DMS53 (cell line): ENCODE results near the gene HSD17B12.

Experiments used
- DNase-seq: peaks from one replicate; lab custom pipeline; 2025; lab: John Stamatoyannopoulos, UW

Gene HSD17B12

DNA sequence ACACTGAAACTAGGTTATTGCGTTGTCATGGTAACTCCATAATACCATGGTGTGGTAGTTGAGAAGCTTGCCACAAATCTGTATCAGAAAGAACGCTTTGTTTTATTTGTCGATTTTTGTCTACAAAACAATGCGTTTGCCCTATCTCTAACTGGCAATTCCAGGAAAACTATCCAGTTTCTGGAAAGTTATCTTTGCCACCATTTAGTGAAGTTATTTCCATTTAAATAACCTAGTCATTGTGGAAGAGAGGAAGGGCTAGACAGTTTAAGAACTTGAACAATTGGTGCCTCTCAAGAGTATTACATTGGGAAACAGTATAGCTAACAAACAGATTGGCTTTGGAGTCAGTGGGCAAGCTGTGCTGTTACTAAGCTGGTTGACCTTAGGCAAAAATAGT lies 7.9 kb downstream of the HSD17B12 start:
- DNase-seq: no peak

GRCh38 chr11:43689167-43689566 lies 8.6 kb downstream of the HSD17B12 start:
- no peak for DNase-seq

DNA sequence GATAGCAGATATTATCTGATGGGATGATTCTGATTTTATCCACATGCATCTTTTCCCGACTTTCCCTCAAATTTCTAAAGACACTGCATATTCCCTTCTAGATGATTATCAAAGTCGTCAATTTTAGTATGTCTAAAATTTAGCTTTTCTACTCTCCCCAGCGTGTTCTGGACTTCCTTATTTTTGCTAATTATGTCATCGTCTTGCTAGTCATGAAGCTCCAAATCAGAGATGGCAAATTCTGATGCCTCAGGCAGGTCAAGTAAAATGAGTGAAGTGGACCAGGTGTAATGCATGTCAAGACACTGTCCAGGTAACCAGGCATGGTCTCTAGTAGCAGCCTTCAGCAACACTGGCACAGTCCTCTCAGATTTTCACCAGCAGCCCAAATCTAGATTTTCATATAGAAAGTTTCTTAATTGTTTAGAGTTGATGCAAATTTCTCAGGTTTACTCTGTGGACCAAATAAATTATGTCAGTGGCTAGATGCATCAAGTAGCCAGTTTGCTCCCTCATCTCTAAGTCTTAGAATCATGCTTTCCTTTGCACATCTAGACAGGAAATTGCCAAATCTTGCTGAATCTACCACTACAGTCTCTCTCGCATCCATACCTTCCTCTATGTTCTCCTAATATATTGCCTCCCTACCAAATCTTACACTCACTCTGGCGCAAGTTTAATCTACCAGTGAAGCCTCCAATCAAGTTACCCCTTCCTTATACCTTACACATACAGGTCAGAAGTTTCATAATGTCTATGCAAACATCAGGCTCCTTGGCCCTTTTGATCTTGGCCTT lies 10.6 kb downstream of the HSD17B12 start:
- no peak for DNase-seq

GRCh38 chr11:43691806-43692205 lies 11.3 kb downstream of the HSD17B12 start:
- no peak for DNase-seq

DNA sequence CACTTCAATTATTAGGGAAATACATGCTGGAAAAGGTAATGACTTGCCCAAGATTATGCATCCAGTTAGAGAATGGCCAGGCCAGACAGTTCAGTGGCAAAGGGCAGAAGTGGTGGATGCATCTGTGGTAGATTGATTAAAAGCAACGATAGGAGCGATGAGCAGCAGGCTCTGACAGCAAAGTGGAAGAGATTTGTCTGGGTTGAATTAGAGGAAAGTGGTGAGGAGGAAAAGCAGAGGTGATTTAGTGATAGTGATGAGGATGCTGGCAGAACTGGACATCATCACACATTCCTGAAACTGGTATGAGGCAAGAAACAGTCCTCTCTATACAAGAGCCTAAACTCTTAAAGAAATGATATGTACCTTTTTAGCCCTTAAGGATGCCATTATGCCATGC lies 12.5 kb downstream of the HSD17B12 start:
- DNase-seq: no peak

GRCh38 chr11:43693731-43694130 lies 13.2 kb downstream of the HSD17B12 start:
- DNase-seq: no peak

- DNase-seq: no peak
These were observed 13.9 kb downstream of the HSD17B12 start for GRCh38 chr11:43694477-43694876.

DNA sequence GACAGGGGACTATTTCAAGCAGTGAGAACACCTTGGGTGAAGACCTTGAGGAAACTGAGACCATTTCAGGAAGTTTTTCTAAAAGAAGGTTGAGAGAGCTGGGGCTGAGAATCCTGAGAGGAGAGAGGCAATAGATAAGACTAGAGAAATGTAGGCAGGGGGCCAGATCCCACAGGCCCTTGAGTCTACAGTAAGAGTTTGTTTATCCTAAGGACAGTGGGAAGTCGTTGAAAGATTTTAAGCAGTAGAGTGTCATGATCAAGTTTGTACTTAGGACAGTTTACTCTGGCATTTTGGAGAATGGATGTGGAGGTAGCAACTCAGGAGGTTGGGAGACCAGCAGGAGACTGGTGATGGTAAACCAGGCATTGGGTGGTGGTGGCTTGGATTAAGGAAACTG lies 17.1 kb downstream of the HSD17B12 start:
- no peak for DNase-seq

DNA sequence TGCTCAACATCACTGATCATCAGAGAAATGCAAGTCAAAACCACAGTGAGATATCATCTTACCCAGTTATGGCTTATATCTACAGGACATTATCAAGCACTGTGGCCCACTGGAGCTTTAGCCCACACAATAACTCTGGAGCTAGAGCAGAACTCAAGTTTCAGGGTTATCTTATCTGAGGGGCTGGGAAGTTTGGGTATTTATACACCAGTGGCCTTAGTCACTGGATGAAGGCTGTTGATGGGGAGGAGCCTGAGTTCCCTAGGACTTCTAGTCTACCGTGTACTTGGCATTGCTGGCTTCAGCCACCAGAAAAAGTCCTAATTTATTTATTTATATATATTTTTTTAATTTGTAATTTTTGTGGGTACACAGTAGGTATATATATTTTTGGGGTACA lies 19.3 kb downstream of the HSD17B12 start:
- no peak for DNase-seq

GRCh38 chr11:43706631-43707030 lies 26.1 kb downstream of the HSD17B12 start:
- no peak for DNase-seq

DNA sequence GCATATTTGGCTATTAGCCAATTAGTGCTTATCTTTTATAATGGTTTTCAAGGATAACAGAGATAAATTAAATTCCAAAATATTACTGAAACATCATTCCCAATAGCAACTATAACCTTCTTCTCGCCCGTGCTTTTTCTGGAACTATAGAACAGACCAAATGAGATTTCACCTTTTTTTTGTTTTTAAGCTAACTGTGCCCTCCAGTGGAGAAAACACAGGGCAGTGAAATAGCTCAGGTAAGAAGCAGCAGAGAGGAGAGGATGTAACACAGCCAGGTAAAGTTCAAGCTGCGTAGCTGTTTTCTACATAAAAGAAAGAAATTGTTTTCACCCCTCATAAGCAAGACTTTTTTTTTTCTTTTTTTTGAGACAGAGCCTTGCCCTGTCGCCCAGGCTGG lies 28.2 kb downstream of the HSD17B12 start:
- DNase-seq: peak; percentile 29

DNA sequence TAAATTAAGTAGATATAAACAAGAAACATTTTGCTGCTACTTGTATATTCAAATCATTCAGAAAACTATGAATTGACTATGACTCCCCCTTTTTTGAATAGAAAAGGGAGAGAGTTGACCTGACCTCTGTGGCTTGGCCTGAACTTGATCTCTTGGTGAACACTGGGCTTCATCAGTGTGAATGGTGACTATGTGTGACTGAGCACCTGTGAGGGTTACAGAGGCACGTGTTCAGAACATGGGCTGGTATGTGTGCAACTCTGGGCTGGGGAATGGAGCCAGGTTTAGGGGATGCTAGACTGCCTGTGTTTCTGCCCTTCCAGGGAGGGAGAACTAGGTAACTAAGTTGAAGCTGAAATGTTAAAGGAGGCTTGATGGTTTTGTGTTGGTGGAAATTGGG lies 29.2 kb downstream of the HSD17B12 start:
- DNase-seq: no peak

- no peak for DNase-seq
These were observed 32.1 kb downstream of the HSD17B12 start for GRCh38 chr11:43712676-43713075.

DNA sequence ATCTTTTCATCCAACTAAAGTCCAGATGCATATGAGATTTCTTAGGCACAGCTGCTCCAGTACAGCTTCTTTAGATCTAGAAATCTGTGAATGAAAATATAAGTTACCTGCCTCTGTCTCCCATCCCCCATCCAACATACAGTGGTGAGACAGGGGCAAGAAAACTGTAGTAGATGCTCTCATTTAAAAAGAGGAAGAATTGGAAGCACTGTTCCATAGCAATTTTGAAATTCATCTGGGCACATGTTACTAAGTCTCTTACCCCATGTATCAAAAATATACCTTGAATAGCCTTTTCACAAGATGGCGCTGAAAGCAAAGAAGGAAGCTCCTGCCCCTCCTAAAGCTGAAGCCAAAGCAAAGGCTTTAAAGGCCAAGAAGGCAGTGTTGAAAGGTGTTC lies 37.8 kb downstream of the HSD17B12 start:
- no peak for DNase-seq

DNA sequence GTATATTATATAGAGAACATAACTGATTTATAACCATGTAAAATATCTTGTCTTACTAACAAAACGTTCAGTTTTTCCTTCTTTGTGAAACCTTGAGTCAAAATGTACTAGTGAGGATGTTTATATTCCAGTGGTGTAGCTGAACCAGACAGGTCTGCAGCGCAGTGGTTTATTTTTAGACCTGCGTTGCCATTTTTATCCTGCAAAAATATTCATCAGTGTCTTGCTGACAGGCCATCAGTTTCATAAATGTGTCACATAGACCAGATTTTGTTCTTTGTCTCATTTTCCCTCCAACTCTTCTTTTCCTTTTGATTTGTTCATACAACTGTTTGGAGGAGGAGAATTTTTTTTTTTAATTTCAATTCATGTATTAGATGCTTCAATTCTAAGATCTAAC lies 43.1 kb downstream of the HSD17B12 start:
- DNase-seq: no peak

- no peak for DNase-seq
These were observed 51.7 kb downstream of the HSD17B12 start for GRCh38 chr11:43732225-43732624.

GRCh38 chr11:43734256-43734655 lies 53.7 kb downstream of the HSD17B12 start:
- no peak for DNase-seq

- DNase-seq: no peak
These were observed 54.6 kb downstream of the HSD17B12 start for GRCh38 chr11:43735115-43735514.

DNA sequence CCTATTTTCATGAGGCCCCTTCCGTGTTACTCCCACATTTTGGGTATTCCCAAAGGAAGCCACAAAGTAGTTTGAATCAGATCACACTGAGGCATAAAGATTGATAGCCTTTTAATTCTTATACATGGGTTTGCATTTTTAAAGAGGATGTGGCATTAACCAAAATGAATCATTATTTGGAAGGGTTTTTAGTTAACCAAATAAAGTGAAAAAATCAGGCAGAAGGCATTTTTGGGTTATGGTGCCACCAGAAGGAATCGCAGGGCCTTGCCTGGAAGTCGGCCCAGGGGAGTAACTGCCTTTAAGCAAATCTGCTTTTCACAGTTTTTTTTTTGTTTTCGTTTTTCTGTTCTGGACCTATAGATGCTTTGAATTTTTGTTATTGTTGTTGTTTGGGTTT lies 55.4 kb downstream of the HSD17B12 start:
- DNase-seq: no peak

DNA sequence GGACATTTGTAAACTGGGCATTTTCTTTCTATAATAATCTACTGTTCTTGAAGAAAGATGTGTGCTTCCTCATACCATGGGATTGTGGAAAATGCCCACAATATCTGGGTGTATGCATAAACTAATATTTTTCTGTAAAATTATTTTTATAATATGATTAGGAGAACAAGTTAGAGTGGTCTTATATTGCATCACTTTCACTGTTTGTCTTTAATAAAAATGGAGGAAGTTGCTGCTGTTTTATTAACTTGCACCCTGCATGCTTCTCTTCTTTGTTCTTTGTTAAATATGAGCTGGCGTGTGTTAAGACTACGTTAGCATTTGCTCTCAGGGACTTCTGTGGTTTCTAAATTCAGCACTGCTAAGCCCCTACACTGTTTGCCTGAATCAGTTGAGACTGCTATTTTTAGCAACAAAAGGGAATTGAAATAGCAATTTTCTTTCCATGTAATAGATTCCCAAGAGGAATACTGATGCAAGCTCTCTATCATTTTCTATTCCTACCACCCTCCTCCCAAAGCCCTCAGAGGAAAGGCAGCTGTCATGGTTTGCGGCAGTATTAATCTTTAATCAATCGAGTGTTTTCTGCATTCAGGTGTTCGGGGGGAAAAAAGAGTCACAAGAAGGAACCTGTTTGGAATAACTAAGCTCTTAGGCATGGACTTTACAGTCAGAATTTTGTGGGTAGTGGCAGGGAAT lies 56.1 kb downstream of the HSD17B12 start:
- DNase-seq: no peak

GRCh38 chr11:43737201-43737590 lies 56.7 kb downstream of the HSD17B12 start:
- no peak for DNase-seq

DNA sequence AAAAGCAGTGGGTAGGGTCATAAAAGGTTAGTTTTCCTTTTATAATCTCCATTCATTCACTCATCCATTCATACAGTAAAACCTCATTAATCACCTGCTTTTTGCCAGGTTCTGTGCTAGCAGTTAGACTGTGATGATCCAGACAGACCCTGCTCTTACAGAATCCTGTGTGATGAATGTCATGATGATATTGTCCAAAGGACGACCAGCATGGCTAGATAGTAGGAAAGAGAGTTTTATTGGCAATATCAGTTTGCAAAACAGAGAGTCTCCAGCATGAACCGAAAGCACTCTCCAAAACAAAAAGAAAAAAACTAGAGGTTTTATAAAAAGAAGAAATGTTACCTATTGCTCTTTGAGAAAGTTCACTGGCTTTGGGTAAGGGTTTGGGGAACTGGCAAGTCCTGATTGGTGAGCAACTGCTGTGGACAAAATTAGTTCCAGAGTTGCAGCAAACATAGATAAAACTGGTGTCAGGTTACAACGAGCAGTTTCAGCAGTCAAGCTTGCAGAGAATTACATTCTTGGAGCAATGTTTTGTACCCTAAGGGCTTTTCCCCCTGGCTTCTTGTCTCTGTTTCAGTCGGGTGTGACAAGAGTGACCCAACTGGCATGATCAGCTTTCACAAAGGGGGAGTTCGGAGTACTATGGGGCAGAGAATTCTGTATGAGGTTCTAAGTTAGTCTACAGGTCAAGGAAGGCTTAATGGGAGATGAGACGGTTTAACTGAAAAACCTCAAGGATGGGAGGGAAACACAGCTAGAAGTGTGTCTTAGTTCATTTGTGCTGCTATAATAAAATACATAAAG lies 58.3 kb downstream of the HSD17B12 start:
- DNase-seq: no peak

- DNase-seq: no peak
These were observed 66.1 kb downstream of the HSD17B12 start for GRCh38 chr11:43746670-43747069.
